Natural killer cell treated with Interleukin-12 subunit alpha and Interleukin-12 subunit beta and Interleukin-15 and Interleukin-18, amount 100 ng/mL, for 72 hours (primary cell): ENCODE measurements around the gene RRP12. TPM values are rescaled to one million over a fixed set of nuclear protein-coding genes. Genes with fewer than 3 reads are reported as not detected.
"Not testable (repeated sequence)": the region's sequence is repeated elsewhere in the genome, so short reads cannot be mapped to it uniquely, and the experiment has no call there.

Source experiments
- ATAC-seq, 2 donors: fragments of 150-1000 bp; cut with Tn5 transposase in 1 of 2; sonication (Bioruptor Pico), chemical (Tn5 transposase) in 1 of 2; 2 replicates each; pipeline ENCODE4 v1.10.0; 2021
- DNase-seq: peaks from one replicate; pipeline ENCODE4 v3.0.0; 2022; ENCODE audit warnings: low spot score
- H3K27ac Mint-ChIP-seq, 2 donors: 1 replicate in 1 of 2; 2 replicates in 1 of 2; pipeline ENCODE4 v1.8.0; 2022; ENCODE audit warnings: mixed read lengths in 2 of 2, mild to moderate bottlenecking in 1 of 2, moderate library complexity in 1 of 2
- H3K27me3 Mint-ChIP-seq, 2 donors: 1 replicate in 1 of 2; 2 replicates in 1 of 2; pipeline ENCODE4 v1.8.0; 2022; ENCODE audit warnings: mixed read lengths in 2 of 2
- H3K36me3 Mint-ChIP-seq: one replicate; pipeline ENCODE4 v1.8.0; 2022; ENCODE audit warnings: mixed read lengths
- H3K4me1 Mint-ChIP-seq, 2 donors: 1 replicate in 1 of 2; 2 replicates in 1 of 2; pipeline ENCODE4 v1.8.0; 2022; ENCODE audit warnings: low read depth in 2 of 2, mixed read lengths in 2 of 2, mild to moderate bottlenecking in 1 of 2
- H3K4me3 Mint-ChIP-seq: one replicate; pipeline ENCODE4 v1.8.0; 2022; ENCODE audit warnings: mixed read lengths
- H3K9me3 Mint-ChIP-seq: 2 replicates; pipeline ENCODE4 v1.8.0; 2022; ENCODE audit warnings: mixed read lengths
- total RNA-seq, 2 donors: library from RNA; stranded (reverse); gene quantifications; one replicate each; pipeline ENCODE4 v1.2.3, GENCODE V29; 2022

Gene RRP12
- total RNA-seq, 2 donors from 2014 or later: 40.1 to 100 TPM

DNA sequence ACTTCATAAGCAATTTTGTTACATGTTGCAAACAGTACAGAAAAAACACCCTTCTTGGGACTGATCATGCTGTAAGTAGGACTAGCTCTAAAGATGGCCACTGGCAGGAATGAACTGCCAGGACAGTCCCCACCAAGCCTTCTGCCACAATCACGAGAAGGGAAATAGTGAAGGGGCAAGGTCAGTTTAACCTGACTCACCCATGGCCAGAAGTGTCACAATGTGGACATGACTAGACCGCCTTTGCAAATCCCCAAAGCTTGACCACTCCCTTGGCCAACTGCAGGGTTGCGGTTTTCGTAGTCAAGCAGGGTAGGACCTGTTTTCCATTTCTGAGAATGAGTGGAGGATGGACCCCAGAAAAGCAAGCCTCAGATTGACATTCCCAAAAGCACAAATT, 47.2 kb downstream of the RRP12 start:
- Mint-ChIP-seq H3K9me3 (no peaks in the 10 kb centered on the region), H3K27ac (no peak overlapping the region), H3K4me1 (peaks cover 14 to 15% of the 10 kb centered on the region in 2 donors), H3K27me3 (no peaks in the 10 kb centered on the region), H3K4me3 (no peak overlapping the region), H3K36me3 (no peaks in the 10 kb centered on the region)
- DNase-seq (no peak), ATAC-seq (no peak)

DNA sequence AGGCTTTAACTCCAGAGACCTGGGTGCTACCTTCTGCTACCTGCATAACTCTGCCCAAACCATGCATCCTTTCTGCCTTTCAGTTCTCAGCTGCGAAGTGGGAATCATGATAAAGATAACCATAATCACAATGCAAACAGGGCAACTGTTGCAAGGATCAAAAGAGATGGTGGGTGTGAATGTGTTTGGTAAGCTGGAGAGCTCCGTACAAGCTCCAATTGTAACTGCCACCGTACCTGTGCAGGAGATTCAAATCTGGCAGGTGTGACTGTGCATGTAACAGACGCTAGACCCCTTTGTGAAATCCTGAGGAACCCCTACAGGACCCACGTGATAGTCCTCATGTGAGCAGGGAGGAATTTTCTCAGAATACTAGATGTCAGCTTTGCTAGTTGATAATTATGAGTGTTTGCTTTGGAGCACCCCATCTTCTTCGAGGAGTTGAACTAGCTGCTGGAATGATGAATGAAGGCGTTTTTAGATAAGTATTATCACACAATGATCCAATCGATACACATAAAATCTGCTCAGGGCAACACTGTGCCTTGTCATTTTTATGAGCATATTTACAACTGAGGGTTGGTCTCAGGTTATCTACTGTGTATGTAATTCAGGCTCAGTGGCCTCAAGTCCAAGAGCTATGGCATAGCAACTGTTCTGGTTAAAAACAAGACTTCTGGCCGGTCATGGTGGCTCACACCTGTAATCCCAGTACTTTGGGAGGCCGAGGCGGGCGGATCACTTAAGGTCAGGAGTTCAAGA, 51.2 kb downstream of the RRP12 start:
- Mint-ChIP-seq H3K27me3 (no peaks in the 10 kb centered on the region), H3K9me3 (no peaks in the 10 kb centered on the region), H3K4me3 (no peak overlapping the region), H3K36me3 (no peaks in the 10 kb centered on the region), H3K27ac (no peak overlapping the region), H3K4me1 (no peaks in the 10 kb centered on the region)
- DNase-seq: no peak
- no peak for ATAC-seq

DNA sequence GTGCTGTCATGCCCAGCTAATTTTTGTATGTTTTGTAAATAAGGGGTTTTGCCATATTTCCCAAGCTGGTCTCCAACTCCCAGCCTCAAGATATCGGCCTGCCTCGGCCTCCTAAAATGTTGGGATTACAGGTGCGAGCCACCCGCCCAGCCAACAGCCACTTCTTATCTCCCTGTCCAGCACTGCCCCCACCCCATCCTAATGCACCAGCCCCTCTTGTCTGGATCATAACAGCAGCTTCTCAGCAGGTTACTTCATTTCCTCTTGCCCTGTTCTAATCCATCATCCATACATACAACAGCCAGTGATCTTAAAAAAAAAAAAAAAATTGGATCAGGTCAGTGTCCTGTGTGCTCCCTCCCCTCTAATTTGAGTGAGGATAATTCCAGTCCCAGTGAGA, 53.8 kb downstream of the RRP12 start:
- H3K4me3 Mint-ChIP-seq: no peak overlapping the region
- no peaks in the 10 kb centered on the region for H3K36me3 Mint-ChIP-seq
- H3K27me3 Mint-ChIP-seq: no peaks in the 10 kb centered on the region
- DNase-seq (no peak), ATAC-seq (no peak)
- no peak overlapping the region for H3K27ac Mint-ChIP-seq
- no peaks in the 10 kb centered on the region for H3K9me3 Mint-ChIP-seq
- no peaks in the 10 kb centered on the region for H3K4me1 Mint-ChIP-seq

DNA sequence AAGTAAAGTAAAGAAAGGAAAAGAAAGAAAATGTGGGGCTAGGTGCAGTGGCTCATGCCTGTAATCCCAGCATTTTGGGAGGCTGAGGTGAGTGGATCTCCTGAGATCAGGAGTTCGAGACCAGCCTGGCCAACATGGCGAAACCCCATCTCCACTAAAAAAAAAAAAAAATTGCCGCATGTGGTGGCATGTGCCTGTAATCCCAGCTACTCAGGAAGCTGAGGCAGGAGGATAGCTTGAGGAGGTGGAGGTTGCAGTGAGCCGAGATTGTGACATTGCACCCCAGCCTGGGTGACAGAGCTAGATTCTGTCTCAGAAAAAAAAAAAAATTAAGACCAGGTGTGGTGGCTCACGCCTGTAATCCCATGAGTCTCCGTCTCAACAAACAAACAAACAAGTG, 57.5 kb downstream of the RRP12 start:
- not testable (repeated sequence) for H3K27ac Mint-ChIP-seq, H3K9me3 Mint-ChIP-seq, H3K36me3 Mint-ChIP-seq, ATAC-seq, H3K4me1 Mint-ChIP-seq, DNase-seq, H3K27me3 Mint-ChIP-seq, H3K4me3 Mint-ChIP-seq

DNA sequence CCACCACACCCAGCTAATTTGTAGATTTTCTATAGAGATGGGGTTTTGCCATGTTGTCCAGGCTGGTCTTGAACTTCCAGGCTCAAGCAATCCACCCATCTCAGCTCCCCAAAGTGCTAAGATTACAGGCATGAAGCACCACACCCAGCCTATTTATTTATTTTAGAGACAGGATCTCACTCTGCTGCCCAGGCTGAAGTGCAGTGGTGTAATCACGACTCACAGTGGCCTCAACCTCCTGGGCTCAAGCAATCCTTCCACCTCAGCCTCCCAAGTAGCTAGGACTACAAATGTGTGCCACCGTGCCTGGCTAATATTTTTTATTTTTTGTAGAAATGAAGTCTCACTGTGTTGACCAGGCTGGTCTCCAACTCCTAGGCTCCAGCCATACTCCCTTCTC, 59.7 kb downstream of the RRP12 start:
- Mint-ChIP-seq H3K4me3 (no peak overlapping the region), H3K27ac (no peak overlapping the region), H3K27me3 (no peaks in the 10 kb centered on the region), H3K4me1 (no peaks in the 10 kb centered on the region), H3K9me3 (no peaks in the 10 kb centered on the region), H3K36me3 (no peaks in the 10 kb centered on the region)
- ATAC-seq (no peak), DNase-seq (no peak)

DNA sequence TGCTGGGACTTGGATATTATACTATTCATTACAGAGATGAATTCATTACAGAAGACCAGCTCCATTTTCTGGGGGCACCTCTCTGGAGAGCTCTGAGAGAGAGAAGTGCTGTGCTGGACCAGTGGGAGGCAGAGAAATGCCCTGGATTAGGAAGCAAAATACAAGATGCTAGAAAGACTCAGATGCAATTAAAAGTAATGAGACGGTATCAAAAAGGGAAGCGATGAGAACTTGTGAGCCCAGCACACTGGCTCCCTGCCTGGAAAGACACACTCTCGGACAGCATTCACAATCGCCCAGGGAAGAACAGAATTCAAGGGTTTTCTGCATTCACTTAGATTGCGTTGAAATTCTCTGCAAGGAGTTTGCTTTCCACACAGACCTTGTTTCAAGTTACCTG, 63.1 kb downstream of the RRP12 start:
- H3K36me3 Mint-ChIP-seq: no peaks in the 10 kb centered on the region
- no peaks in the 10 kb centered on the region for H3K9me3 Mint-ChIP-seq
- DNase-seq: no peak

DNA sequence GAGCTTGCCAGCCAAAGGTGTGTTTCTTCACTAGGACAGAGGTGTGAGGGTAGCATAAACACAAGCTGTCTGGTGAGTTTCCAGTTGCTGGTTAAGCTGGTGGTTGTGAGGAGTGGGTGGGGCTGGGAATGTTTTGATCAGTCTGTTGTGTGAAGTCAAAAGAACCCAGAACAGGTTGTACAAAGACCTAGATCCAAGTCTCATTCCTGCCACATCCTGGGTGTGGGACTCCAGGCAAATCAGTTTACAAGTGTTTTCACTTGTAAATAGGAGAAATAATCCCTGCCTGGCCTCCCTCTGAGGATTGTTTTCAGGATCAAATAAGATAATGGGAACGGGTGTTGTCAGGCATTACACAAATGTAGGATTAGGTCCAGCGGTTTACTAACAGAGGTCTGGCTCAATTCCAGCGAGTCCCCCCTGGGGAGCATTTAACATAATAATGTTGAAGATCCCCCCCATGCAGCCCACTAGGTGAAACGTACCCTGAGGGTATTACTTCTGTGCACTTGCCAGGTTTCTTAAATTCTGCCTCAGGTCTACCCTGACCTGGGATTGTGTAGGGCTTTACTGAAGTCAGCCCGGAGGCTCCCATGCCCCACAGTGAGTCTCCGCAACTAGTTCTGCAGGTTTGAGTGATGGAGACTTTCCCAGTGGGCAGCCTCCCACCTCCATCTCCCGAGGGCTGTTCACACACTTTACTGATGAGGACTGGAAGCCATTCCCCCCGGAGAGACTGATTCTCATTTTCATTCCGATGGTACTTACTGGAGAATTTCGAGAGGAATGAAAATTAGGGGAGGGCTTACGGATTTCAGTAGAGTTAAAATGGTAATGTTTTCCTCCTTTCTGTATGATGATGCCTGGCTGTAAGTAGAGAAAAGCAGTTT, 64.0 kb downstream of the RRP12 start:
- ATAC-seq (no peak), DNase-seq (no peak)
- Mint-ChIP-seq H3K27me3 (no peaks in the 10 kb centered on the region), H3K36me3 (no peaks in the 10 kb centered on the region), H3K27ac (peak overlapping the region in 1 of 2 donors; percentile 18), H3K9me3 (no peaks in the 10 kb centered on the region), H3K4me1 (peaks cover 16 to 17% of the 10 kb centered on the region in 2 donors), H3K4me3 (peak overlapping the region; percentile 60)

More for the DNA sequence above, 63.1 kb downstream of the RRP12 start:
- ATAC-seq: no peak
- no peak overlapping the region for H3K4me3 Mint-ChIP-seq
- H3K27ac Mint-ChIP-seq: peak overlapping the region in 1 of 2 donors; percentile 18
- H3K27me3 Mint-ChIP-seq: no peaks in the 10 kb centered on the region
- peaks cover 7 to 8% of the 10 kb centered on the region in 2 donors for H3K4me1 Mint-ChIP-seq

DNA sequence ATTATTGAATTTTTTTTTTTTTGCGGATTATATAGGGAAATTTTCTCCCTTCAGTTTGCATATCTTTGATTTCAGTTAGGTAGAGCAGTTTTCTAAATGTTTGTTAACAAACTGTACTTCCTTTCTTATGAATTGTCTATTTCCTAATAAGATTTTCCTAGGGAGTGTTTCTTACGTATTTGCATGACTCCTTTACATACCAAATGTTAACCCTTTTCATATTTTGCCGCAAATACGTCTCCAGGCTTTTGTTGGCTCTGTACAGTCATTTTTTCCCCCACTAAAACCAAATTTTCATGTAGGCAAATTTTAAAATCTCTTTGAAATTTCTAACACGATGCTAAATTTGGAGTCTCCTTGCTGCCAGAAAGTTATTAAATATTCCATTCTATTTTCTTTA, 64.7 kb downstream of the RRP12 start:
- ATAC-seq (no peak), DNase-seq (no peak)
- Mint-ChIP-seq H3K4me3 (peak overlapping the region; percentile 60), H3K4me1 (peaks cover 19 to 22% of the 10 kb centered on the region in 2 donors), H3K9me3 (no peaks in the 10 kb centered on the region), H3K27ac (no peak overlapping the region), H3K27me3 (no peaks in the 10 kb centered on the region), H3K36me3 (no peaks in the 10 kb centered on the region)

DNA sequence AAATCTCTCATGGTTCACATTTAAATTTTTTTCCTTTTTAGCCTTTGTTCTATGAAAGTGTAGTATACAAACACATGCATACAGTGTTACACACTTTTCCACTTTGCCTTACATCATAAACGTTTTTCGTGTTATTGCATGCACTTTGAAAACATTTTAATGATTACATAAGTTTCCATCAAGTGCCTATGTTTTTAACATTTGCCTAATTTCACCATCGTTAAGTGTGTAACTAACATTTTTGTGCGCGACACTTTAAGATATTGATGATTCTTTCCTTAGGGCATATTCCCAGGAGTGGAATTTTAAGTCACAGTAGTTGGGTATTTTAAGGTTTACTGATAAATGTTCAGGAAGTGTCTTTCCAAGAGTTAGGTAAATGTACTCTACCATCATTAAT, 65.1 kb downstream of the RRP12 start:
- Mint-ChIP-seq H3K27ac (no peak overlapping the region), H3K27me3 (no peaks in the 10 kb centered on the region), H3K4me1 (peaks cover 23 to 27% of the 10 kb centered on the region in 2 donors)

DNA sequence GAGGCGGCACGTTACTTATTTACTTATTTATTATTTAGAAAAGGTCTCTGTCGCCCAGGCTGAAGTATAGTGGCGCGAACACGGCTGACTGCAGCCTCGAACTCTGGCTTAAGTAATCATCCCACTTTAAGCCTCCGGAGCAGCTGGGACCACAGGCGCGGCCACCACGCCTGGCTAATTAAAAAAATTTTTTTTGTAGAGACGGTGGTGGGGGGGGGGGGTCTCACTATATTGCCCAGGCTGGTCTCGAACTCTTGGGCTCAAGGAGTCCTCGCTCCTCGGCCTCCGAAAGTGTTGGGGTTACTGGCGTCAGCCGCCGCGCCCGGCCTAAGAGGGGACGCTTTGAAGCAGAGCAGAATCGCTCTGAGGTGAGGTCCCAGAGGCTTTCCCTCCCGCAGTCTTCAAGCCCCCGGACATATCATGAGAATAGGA, 65.9 kb downstream of the RRP12 start:
- no peaks in the 10 kb centered on the region for H3K36me3 Mint-ChIP-seq
- no peak for DNase-seq
- peaks cover 23 to 27% of the 10 kb centered on the region in 2 donors for H3K4me1 Mint-ChIP-seq
- no peak overlapping the region for H3K27ac Mint-ChIP-seq
- ATAC-seq: no peak
- no peak overlapping the region for H3K4me3 Mint-ChIP-seq
- no peaks in the 10 kb centered on the region for H3K27me3 Mint-ChIP-seq
- no peaks in the 10 kb centered on the region for H3K9me3 Mint-ChIP-seq

More for the DNA sequence above, 65.1 kb downstream of the RRP12 start:
- Mint-ChIP-seq H3K36me3 (no peaks in the 10 kb centered on the region), H3K4me3 (peak overlapping the region; percentile 60), H3K9me3 (no peaks in the 10 kb centered on the region)
- no peak for DNase-seq
- ATAC-seq: no peak

DNA sequence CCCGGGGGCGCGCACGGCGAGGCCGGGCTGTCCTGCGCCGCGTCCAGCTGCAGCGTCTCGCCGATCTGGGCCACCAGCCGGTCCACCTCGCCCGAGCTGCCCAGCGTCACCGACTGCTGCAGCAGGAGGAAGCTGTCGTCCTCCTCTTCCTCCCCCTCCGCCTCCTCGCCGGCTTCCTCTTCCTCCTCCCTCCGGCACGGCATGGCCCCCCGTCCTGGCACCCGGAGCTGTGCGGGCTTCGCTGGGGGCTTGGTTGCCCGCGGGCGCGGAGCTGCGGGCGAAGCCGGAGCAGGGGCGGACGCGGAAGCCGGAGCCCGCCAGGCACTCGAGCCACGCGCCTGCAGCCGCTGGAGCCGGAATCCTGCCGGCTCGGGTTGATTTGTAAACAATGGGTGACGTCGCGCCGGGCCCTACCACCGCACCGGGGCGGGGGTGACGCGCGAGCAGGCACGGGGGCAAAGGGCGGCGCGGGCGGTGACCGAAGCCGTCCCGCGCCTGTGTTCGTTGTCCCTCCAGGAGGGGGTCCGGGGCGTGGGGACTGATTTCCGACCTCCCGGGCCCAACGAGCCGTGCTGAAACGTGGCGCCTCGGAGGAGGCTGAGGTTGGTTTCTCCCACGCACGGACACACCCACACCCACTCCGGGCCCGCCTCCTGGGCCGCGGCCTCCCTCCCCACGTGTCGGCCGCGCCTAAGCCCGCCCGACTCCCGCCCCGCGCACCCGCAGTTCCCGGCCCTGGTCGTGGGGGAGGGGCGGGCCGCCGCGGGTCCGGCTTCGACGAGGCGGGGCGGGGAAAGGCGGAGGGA, 66.6 kb downstream of the RRP12 start, which contains the start of gene FRAT2:
Gene FRAT2, minus strand, starts transcription at position 360 of the 806 bp plus-strand sequence. Its CDS starts 157 bp downstream, at position 203.
- ATAC-seq: peak; percentile 94 to 96
- H3K4me1 Mint-ChIP-seq: peaks cover 28 to 33% of the 10 kb centered on the region in 2 donors
- no peaks in the 10 kb centered on the region for H3K9me3 Mint-ChIP-seq
- H3K27me3 Mint-ChIP-seq: no peaks in the 10 kb centered on the region
- DNase-seq: peak; percentile 93
- no peaks in the 10 kb centered on the region for H3K36me3 Mint-ChIP-seq
- peak within 1 kb of the TSS; percentile 95 for H3K4me3 Mint-ChIP-seq
- H3K27ac Mint-ChIP-seq: peak within 1 kb of the TSS; percentile 81 to 86

DNA sequence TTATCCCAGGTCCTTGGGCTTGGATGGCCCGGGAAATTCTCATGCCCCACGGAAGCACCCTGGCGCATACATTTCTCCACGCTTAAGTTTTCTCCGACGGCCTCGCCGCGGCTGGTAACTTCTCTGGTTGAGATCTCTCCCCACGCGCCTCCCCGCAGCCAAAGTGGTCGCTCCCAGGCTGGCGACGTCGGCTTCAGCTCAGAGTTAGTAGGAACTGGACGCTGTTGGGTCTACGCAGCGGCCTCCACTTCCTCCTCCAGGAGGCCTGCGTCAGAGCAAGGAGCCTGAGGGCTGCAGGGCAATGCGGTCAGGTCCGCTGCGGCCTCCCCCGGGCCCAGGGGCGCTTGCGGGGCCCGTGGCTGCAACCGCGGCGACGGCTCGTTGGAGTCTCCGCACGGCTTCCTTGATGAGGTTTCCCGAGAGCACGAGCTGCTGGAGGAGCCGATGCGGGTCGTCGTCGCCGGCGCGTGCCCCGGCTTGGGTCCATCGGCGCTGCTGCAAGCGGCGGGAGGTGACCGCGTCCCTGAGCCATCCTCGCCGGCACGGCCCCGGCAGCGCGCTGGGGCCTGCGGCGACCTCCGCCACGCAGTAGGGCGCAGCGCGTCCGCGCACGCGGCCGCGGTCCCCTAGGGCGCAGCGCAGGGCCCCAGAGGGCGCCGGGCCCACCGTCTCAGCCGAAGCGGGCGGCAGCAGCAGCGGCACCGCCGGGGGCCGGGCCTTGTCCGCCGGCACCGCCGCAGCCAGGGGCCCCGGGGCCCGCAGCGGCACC, 67.4 kb downstream of the RRP12 start:
- no peaks in the 10 kb centered on the region for H3K27me3 Mint-ChIP-seq
- no peaks in the 10 kb centered on the region for H3K36me3 Mint-ChIP-seq
- H3K27ac Mint-ChIP-seq: peak overlapping the region; percentile 81 to 86
- peak overlapping the region; percentile 95 for H3K4me3 Mint-ChIP-seq
- DNase-seq (peak; percentile 68), ATAC-seq (peak; percentile 37 to 56)
- H3K4me1 Mint-ChIP-seq: peaks cover 30 to 41% of the 10 kb centered on the region in 2 donors
- no peaks in the 10 kb centered on the region for H3K9me3 Mint-ChIP-seq

DNA sequence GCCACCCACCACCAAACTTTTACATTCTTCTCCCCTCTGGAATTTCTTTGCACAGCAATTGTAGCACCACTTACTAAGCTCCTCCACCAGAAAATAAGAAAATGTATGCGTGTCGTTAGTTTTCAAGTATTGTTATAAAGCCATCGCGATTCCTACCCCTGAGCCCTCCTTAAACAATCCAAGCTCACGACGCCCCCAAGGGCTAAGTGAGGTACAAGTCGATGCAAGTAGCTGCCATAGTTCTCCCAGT, 67.9 kb downstream of the RRP12 start:
- Mint-ChIP-seq H3K27me3 (no peaks in the 10 kb centered on the region), H3K27ac (peak overlapping the region; percentile 81 to 86), H3K9me3 (no peaks in the 10 kb centered on the region), H3K4me3 (peak overlapping the region; percentile 95), H3K36me3 (no peaks in the 10 kb centered on the region), H3K4me1 (peaks cover 31 to 46% of the 10 kb centered on the region in 2 donors)
- no peak for DNase-seq
- no peak for ATAC-seq
